T-helper 2 cell treated with Interferon-gamma antibody and Interleukin-4, amounts not matched to agents 5 μg/mL and 100 μg/mL, for 36 hours (primary cell): Measurements from ENCODE around the gene KTI12.
A peak's percentile ranks its signal among the peaks of the same experiment; 100 is the strongest.
"Not testable (repeated sequence)": the region's sequence is repeated elsewhere in the genome, so short reads cannot be mapped to it uniquely, and the experiment has no call there.

Experiments used
- DNase-seq: peaks from one replicate; pipeline ENCODE4 v3.0.0; 2021; ENCODE audit warnings: low spot score
- H3K27ac Mint-ChIP-seq: one replicate; pipeline ENCODE4 v1.8.0; 2021; ENCODE audit warnings: mild to moderate bottlenecking, mixed read lengths
- H3K27me3 Mint-ChIP-seq: one replicate; pipeline ENCODE4 v1.8.0; 2021; ENCODE audit warnings: low read depth, mixed read lengths
- H3K36me3 Mint-ChIP-seq: one replicate; pipeline ENCODE4 v1.8.0; 2021; ENCODE audit warnings: low read depth, mixed read lengths
- H3K4me1 Mint-ChIP-seq: one replicate; pipeline ENCODE4 v1.8.0; 2021; ENCODE audit warnings: low read depth, mixed read lengths
- H3K4me3 Mint-ChIP-seq: one replicate; pipeline ENCODE4 v1.8.0; 2022; ENCODE audit warnings: mild to moderate bottlenecking, moderate library complexity, mixed read lengths
- H3K9me3 Mint-ChIP-seq: one replicate; pipeline ENCODE4 v1.8.0; 2021; ENCODE audit warnings: mixed read lengths

Gene KTI12

GRCh38 chr1:52033190-52034049, at the start of gene KTI12:
Gene KTI12, minus strand, starts transcription at chr1:52033810. Its CDS starts 49 bp downstream, at chr1:52033761.
- peaks cover 31% of the 10 kb centered on the region for H3K36me3 Mint-ChIP-seq
- H3K27me3 Mint-ChIP-seq: no peaks in the 10 kb centered on the region
- peak; percentile 83 for DNase-seq
- H3K4me3 Mint-ChIP-seq: peak within 1 kb of the TSS; percentile 90
- peak within 1 kb of the TSS; percentile 92 for H3K27ac Mint-ChIP-seq
- H3K9me3 Mint-ChIP-seq: no peaks in the 10 kb centered on the region
- peaks cover 27% of the 10 kb centered on the region for H3K4me1 Mint-ChIP-seq

GRCh38 chr1:52080014-52080415, 46.4 kb upstream of the KTI12 start:
- no peak for DNase-seq
- peaks cover 4% of the 10 kb centered on the region for H3K36me3 Mint-ChIP-seq
- H3K27ac Mint-ChIP-seq: no peak overlapping the region
- no peaks in the 10 kb centered on the region for H3K9me3 Mint-ChIP-seq
- H3K27me3 Mint-ChIP-seq: no peaks in the 10 kb centered on the region
- H3K4me1 Mint-ChIP-seq: peaks cover 3% of the 10 kb centered on the region
- no peak overlapping the region for H3K4me3 Mint-ChIP-seq

- H3K27ac Mint-ChIP-seq, H3K4me1 Mint-ChIP-seq, H3K9me3 Mint-ChIP-seq, H3K4me3 Mint-ChIP-seq, H3K36me3 Mint-ChIP-seq, H3K27me3 Mint-ChIP-seq, DNase-seq: not testable (repeated sequence)
These were observed 43.7 kb upstream of the KTI12 start for GRCh38 chr1:52077277-52077676.

- DNase-seq: no peak
- Mint-ChIP-seq H3K27me3 (no peaks in the 10 kb centered on the region), H3K36me3 (peaks cover 20% of the 10 kb centered on the region), H3K9me3 (no peaks in the 10 kb centered on the region), H3K27ac (no peak overlapping the region), H3K4me1 (no peaks in the 10 kb centered on the region), H3K4me3 (no peak overlapping the region)
These were observed 38.7 kb upstream of the KTI12 start for GRCh38 chr1:52072291-52072690.

- H3K9me3 Mint-ChIP-seq: no peaks in the 10 kb centered on the region
- no peak overlapping the region for H3K4me3 Mint-ChIP-seq
- no peaks in the 10 kb centered on the region for H3K27me3 Mint-ChIP-seq
- peaks cover 24% of the 10 kb centered on the region for H3K36me3 Mint-ChIP-seq
- no peak overlapping the region for H3K27ac Mint-ChIP-seq
- no peak for DNase-seq
- H3K4me1 Mint-ChIP-seq: peaks cover 3% of the 10 kb centered on the region
These were observed 37.1 kb upstream of the KTI12 start for GRCh38 chr1:52070704-52071103.

GRCh38 chr1:52063192-52063591, 29.6 kb upstream of the KTI12 start:
- Mint-ChIP-seq H3K36me3 (peaks cover 35% of the 10 kb centered on the region), H3K4me3 (no peak overlapping the region), H3K4me1 (peaks cover 20% of the 10 kb centered on the region), H3K27me3 (no peaks in the 10 kb centered on the region), H3K27ac (no peak overlapping the region), H3K9me3 (no peaks in the 10 kb centered on the region)
- DNase-seq: no peak

GRCh38 chr1:52060822-52061221, 27.2 kb upstream of the KTI12 start:
- Mint-ChIP-seq H3K9me3 (no peaks in the 10 kb centered on the region), H3K4me1 (peaks cover 28% of the 10 kb centered on the region), H3K27ac (no peak overlapping the region), H3K27me3 (no peaks in the 10 kb centered on the region), H3K36me3 (peaks cover 28% of the 10 kb centered on the region), H3K4me3 (no peak overlapping the region)
- DNase-seq: no peak

GRCh38 chr1:52059888-52060287, 26.3 kb upstream of the KTI12 start:
- H3K4me3 Mint-ChIP-seq: no peak overlapping the region
- H3K27ac Mint-ChIP-seq: no peak overlapping the region
- H3K36me3 Mint-ChIP-seq: peaks cover 27% of the 10 kb centered on the region
- peaks cover 28% of the 10 kb centered on the region for H3K4me1 Mint-ChIP-seq
- H3K9me3 Mint-ChIP-seq: no peaks in the 10 kb centered on the region
- no peak for DNase-seq
- H3K27me3 Mint-ChIP-seq: no peaks in the 10 kb centered on the region

GRCh38 chr1:52059321-52059720, 25.7 kb upstream of the KTI12 start:
- DNase-seq: no peak
- Mint-ChIP-seq H3K36me3 (peaks cover 29% of the 10 kb centered on the region), H3K27ac (no peak overlapping the region), H3K9me3 (no peaks in the 10 kb centered on the region), H3K27me3 (no peaks in the 10 kb centered on the region), H3K4me1 (peaks cover 28% of the 10 kb centered on the region), H3K4me3 (no peak overlapping the region)

GRCh38 chr1:52057876-52058415, 24.3 kb upstream of the KTI12 start:
- Mint-ChIP-seq H3K36me3 (peaks cover 25% of the 10 kb centered on the region), H3K27ac (no peak overlapping the region), H3K27me3 (no peaks in the 10 kb centered on the region), H3K4me3 (peak overlapping the region; percentile 100), H3K9me3 (no peaks in the 10 kb centered on the region), H3K4me1 (peaks cover 37% of the 10 kb centered on the region)
- no peak for DNase-seq

- no peaks in the 10 kb centered on the region for H3K27me3 Mint-ChIP-seq
- no peak for DNase-seq
- peaks cover 40% of the 10 kb centered on the region for H3K4me1 Mint-ChIP-seq
- H3K9me3 Mint-ChIP-seq: no peaks in the 10 kb centered on the region
- peak overlapping the region; percentile 99 for H3K27ac Mint-ChIP-seq
- peaks cover 23% of the 10 kb centered on the region for H3K36me3 Mint-ChIP-seq
- H3K4me3 Mint-ChIP-seq: peak overlapping the region; percentile 100
These were observed 23.6 kb upstream of the KTI12 start for GRCh38 chr1:52057255-52057654.

GRCh38 chr1:52056937-52057231, 23.3 kb upstream of the KTI12 start:
- DNase-seq: no peak
- H3K27ac Mint-ChIP-seq: peak overlapping the region; percentile 99
- H3K36me3 Mint-ChIP-seq: peaks cover 26% of the 10 kb centered on the region

GRCh38 chr1:52056163-52056936, 22.7 kb upstream of the KTI12 start, which contains the start of gene BTF3L4:
Gene BTF3L4, plus strand, starts transcription at chr1:52056295. Its CDS starts 3,553 bp downstream, at chr1:52059848.
- Mint-ChIP-seq H3K4me3 (peak within 1 kb of the TSS; percentile 100), H3K27me3 (no peaks in the 10 kb centered on the region), H3K36me3 (peaks cover 25% of the 10 kb centered on the region), H3K9me3 (no peaks in the 10 kb centered on the region), H3K27ac (peak within 1 kb of the TSS; percentile 99), H3K4me1 (peaks cover 42% of the 10 kb centered on the region)
- peak; percentile 94 for DNase-seq

More at GRCh38 chr1:52056937-52057231, 23.3 kb upstream of the KTI12 start:
- Mint-ChIP-seq H3K27me3 (no peaks in the 10 kb centered on the region), H3K4me3 (peak overlapping the region; percentile 100), H3K9me3 (no peaks in the 10 kb centered on the region), H3K4me1 (peaks cover 42% of the 10 kb centered on the region)

GRCh38 chr1:52055866-52056162, 22.2 kb upstream of the KTI12 start:
- no peak for DNase-seq
- Mint-ChIP-seq H3K27me3 (no peaks in the 10 kb centered on the region), H3K9me3 (no peaks in the 10 kb centered on the region), H3K4me3 (peak overlapping the region; percentile 100), H3K36me3 (peaks cover 25% of the 10 kb centered on the region), H3K27ac (peak overlapping the region; percentile 99), H3K4me1 (peaks cover 45% of the 10 kb centered on the region)
